ENCODE results near the gene ABCG8. TPM values are rescaled to one million over a fixed set of nuclear protein-coding genes. Genes with fewer than 3 reads are reported as not detected.

The ABCG8 gene
- total and polyA plus RNA-seq, 2 experiments from 2014 or later: 4.7 to 6.5 TPM

DNA sequence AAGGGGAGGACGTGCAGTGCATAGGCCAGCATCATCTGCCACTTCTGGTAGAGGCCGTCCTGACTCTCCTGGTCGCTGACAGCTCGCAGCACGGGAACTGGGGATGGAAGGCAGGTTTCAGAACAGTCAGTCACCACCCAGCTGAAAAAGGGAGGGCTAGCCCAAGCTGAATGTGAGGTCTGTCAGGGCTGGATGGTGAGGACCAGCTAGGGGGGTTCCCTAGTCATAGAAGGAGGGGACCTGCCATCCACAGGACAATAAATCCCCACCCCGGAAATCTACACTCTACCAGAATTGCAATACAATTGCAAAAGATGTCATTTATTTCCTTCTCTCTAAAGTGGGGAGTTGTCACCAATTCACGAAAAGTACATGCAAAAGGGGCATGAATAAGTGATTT is 15.9 kb upstream of the ABCG8 start:
- no peaks in the 10 kb centered on the region for H3K9me2 ChIP-seq (replicated peaks; ENCODE audit: insufficient read depth)
- H3K27me3 ChIP-seq: no peaks in the 10 kb centered on the region
- H3K4me1 ChIP-seq (ENCODE audit: insufficient read depth): no peaks in the 10 kb centered on the region
- no peak overlapping the region for H3K4me3 ChIP-seq
- WGBS (ENCODE audit: low lambda C conversion rate, missing lambda C conversion rate): 85% methylated on average over 7 of the region's 7 CpGs
- H3K79me2 ChIP-seq: no peaks in the 10 kb centered on the region
- no peaks in the 10 kb centered on the region for H3K36me3 ChIP-seq (replicated peaks; ENCODE audit: insufficient read depth, low read depth)
- no peak overlapping the region for H2AFZ ChIP-seq
- H3K9me3 ChIP-seq (ENCODE audit: low read depth): no peaks in the 10 kb centered on the region
- no peak for DNase-seq (ENCODE audit: low spot score)
- no peak for TF ChIP-seq EZH2phosphoT487 (IDR thresholded peaks at IDR 0.05; ENCODE audit: low read depth, severe bottlenecking, unreplicated experiment)
- TF ChIP-seq, protein P1, sequence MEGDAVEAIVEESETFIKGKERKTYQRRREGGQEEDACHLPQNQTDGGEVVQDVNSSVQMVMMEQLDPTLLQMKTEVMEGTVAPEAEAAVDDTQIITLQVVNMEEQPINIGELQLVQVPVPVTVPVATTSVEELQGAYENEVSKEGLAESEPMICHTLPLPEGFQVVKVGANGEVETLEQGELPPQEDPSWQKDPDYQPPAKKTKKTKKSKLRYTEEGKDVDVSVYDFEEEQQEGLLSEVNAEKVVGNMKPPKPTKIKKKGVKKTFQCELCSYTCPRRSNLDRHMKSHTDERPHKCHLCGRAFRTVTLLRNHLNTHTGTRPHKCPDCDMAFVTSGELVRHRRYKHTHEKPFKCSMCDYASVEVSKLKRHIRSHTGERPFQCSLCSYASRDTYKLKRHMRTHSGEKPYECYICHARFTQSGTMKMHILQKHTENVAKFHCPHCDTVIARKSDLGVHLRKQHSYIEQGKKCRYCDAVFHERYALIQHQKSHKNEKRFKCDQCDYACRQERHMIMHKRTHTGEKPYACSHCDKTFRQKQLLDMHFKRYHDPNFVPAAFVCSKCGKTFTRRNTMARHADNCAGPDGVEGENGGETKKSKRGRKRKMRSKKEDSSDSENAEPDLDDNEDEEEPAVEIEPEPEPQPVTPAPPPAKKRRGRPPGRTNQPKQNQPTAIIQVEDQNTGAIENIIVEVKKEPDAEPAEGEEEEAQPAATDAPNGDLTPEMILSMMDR (IDR thresholded peaks at IDR 0.05; ENCODE audit: poor library complexity): no peak
- TF ChIP-seq EZH2 (IDR thresholded peaks at IDR 0.05; ENCODE audit: borderline replicate concordance): no peak
- no peak overlapping the region for H3K4me2 ChIP-seq
- H3K27ac ChIP-seq: no peak overlapping the region
- no peaks in the 10 kb centered on the region for H4K20me1 ChIP-seq (ENCODE audit: insufficient read depth, poor library complexity, severe bottlenecking)

DNA sequence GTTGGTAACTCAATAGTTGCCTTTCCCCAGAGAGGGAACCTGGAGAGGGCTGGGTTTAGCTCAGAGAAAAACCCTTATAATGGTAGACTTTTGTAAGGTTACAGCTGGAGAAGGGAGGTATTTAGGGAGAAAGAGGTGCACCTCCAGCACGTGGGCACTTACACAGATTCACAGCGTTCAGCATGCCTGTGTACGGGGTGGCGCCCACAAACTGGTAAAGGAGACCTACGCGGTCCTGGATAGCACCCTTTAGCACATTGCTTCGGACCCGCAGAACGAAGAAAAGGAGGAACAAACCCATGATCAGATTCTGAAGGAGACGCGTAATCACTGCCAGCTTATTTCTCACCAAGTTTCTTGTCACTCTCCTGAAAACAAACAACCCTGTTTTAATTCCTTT is 15.0 kb upstream of the ABCG8 start:
- H3K27me3 ChIP-seq: no peaks in the 10 kb centered on the region
- H3K4me3 ChIP-seq: no peak overlapping the region
- H3K9me2 ChIP-seq (replicated peaks; ENCODE audit: insufficient read depth): no peaks in the 10 kb centered on the region
- no peak overlapping the region for H2AFZ ChIP-seq
- 88% methylated on average over 11 of the region's 11 CpGs for WGBS (ENCODE audit: low lambda C conversion rate, missing lambda C conversion rate)
- H3K4me1 ChIP-seq (ENCODE audit: insufficient read depth): no peaks in the 10 kb centered on the region
- no peak for TF ChIP-seq EZH2 (IDR thresholded peaks at IDR 0.05; ENCODE audit: borderline replicate concordance)
- TF ChIP-seq EZH2phosphoT487 (IDR thresholded peaks at IDR 0.05; ENCODE audit: low read depth, severe bottlenecking, unreplicated experiment): no peak
- TF ChIP-seq, protein P1 (IDR thresholded peaks at IDR 0.05; ENCODE audit: poor library complexity): no peak
- H3K4me2 ChIP-seq: no peak overlapping the region
- no peaks in the 10 kb centered on the region for H3K36me3 ChIP-seq (replicated peaks; ENCODE audit: insufficient read depth, low read depth)
- H3K9me3 ChIP-seq (ENCODE audit: low read depth): no peaks in the 10 kb centered on the region
- no peak for DNase-seq (ENCODE audit: low spot score)
- no peaks in the 10 kb centered on the region for H4K20me1 ChIP-seq (ENCODE audit: insufficient read depth, poor library complexity, severe bottlenecking)
- H3K27ac ChIP-seq: no peak overlapping the region
- no peaks in the 10 kb centered on the region for H3K79me2 ChIP-seq

DNA sequence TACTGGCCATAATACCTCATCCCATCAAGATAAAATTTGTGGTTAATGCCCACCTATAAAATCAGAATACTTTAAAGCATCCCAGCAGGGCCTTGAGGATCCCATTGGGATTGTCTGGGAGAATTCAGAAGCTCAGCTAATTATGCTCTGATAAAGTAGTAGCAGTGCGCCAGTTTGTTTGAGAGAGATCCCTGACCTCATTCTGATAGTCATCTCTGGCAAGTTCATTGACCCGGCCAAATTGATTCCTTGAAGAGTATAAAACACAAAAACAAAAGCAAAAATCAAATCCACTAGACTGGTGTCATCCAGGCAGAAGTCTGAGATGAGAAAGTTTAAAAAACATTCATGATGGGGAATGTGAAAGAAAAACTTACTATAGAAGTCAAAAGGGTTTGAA is 14.3 kb upstream of the ABCG8 start:
- WGBS (ENCODE audit: low lambda C conversion rate, missing lambda C conversion rate): 85% methylated on average over 2 of the region's 2 CpGs
- no peak for TF ChIP-seq EZH2 (IDR thresholded peaks at IDR 0.05; ENCODE audit: borderline replicate concordance)
- TF ChIP-seq, protein P1 (IDR thresholded peaks at IDR 0.05; ENCODE audit: poor library complexity): no peak
- TF ChIP-seq EZH2phosphoT487 (IDR thresholded peaks at IDR 0.05; ENCODE audit: low read depth, severe bottlenecking, unreplicated experiment): no peak
- Histone ChIP-seq H3K4me3 (no peak overlapping the region), H3K79me2 (no peaks in the 10 kb centered on the region), H3K36me3 (replicated peaks; ENCODE audit: insufficient read depth, low read depth) (no peaks in the 10 kb centered on the region), H2AFZ (no peak overlapping the region), H3K9me3 (ENCODE audit: low read depth) (no peaks in the 10 kb centered on the region), H4K20me1 (ENCODE audit: insufficient read depth, poor library complexity, severe bottlenecking) (no peaks in the 10 kb centered on the region), H3K27me3 (peaks cover under 1% of the 10 kb centered on the region), H3K4me2 (no peak overlapping the region), H3K9me2 (replicated peaks; ENCODE audit: insufficient read depth) (no peaks in the 10 kb centered on the region), H3K27ac (no peak overlapping the region), H3K4me1 (ENCODE audit: insufficient read depth) (no peaks in the 10 kb centered on the region)
- DNase-seq (ENCODE audit: low spot score): no peak

Data from hepatocyte (in vitro differentiated cells).